ENCODE measurements around the gene GET4. TPM values are rescaled to one million over a fixed set of nuclear protein-coding genes. Genes with fewer than 3 reads are reported as not detected.

GET4 gene
- total RNA-seq, 1 experiment from 2014 or later = 44.8 TPM

- Histone ChIP-seq H3K9ac (ENCODE audit: low read length) (no peak overlapping the region), H3K4me2 (ENCODE audit: low read length) (no peak overlapping the region), H2AFZ (ENCODE audit: low read depth, low read length, poor library complexity, severe bottlenecking) (no peak overlapping the region), H3K79me2 (ENCODE audit: insufficient read depth, low read length) (peaks cover 27% of the 10 kb centered on the region), H3K4me3 (replicated peaks in 1 of 2; ENCODE audit: low read depth in 1 of 2, low read length in 2 of 2) (no peak overlapping the region), H3K27ac (ENCODE audit: low read depth, low read length) (no peak overlapping the region), H3K4me1 (ENCODE audit: control insufficient read depth in 1 of 2, insufficient read depth in 2 of 2, low read length in 2 of 2) (no peaks in the 10 kb centered on the region), H3K27me3 (ENCODE audit: insufficient read depth, low read length) (no peaks in the 10 kb centered on the region), H4K20me1 (ENCODE audit: insufficient read depth) (no peaks in the 10 kb centered on the region), H3K36me3 (ENCODE audit: control insufficient read depth in 1 of 2, insufficient read depth in 2 of 2, low read length in 2 of 2) (peaks cover 4 to 31% of the 10 kb centered on the region in 2 experiments; a peak in 3 of 4 replicates), H3K9me2 (ENCODE audit: insufficient read depth) (no peaks in the 10 kb centered on the region), H3K9me3 (ENCODE audit: control insufficient read depth in 1 of 2, insufficient read depth in 1 of 2, low read depth in 1 of 2, low read length in 2 of 2) (no peaks in the 10 kb centered on the region)
- POLR2A ChIA-PET = no interaction called here
- DNase-seq (ENCODE audit: low read depth, low spot score) (no peak), ATAC-seq (no peak)
- TF ChIP-seq POLR2AphosphoS5 (IDR thresholded peaks at IDR 0.05; ENCODE audit: low read depth, low read length) = no peak
- TF ChIP-seq, protein P1, sequence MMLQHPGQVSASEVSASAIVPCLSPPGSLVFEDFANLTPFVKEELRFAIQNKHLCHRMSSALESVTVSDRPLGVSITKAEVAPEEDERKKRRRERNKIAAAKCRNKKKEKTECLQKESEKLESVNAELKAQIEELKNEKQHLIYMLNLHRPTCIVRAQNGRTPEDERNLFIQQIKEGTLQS (IDR thresholded peaks at IDR 0.05) = no peak
- TF ChIP-seq YY1 (IDR thresholded peaks at IDR 0.05; ENCODE audit: extremely low read depth, insufficient replicate concordance, low read depth, low read length) = no peak
- TF ChIP-seq CBX3 (IDR thresholded peaks at IDR 0.05; ENCODE audit: low read depth) = no peak
- TF ChIP-seq REST (IDR thresholded peaks at IDR 0.05; ENCODE audit: low read depth) = no peak
- no peak for TF ChIP-seq EZH2 (IDR thresholded peaks at IDR 0.05)
- no peak for TF ChIP-seq JUND (IDR thresholded peaks at IDR 0.05)
- TF ChIP-seq SP1 (IDR thresholded peaks at IDR 0.05; ENCODE audit: low read depth) = no peak
- no peak for TF ChIP-seq TCF7L2 (IDR thresholded peaks at IDR 0.05; ENCODE audit: borderline replicate concordance, extremely low read depth, insufficient read depth, insufficient read length)
- no peak for TF ChIP-seq ELF1 (IDR thresholded peaks at IDR 0.05; ENCODE audit: borderline replicate concordance, low read depth)
- TF ChIP-seq ZNF274 (IDR thresholded peaks at IDR 0.05; ENCODE audit: low read depth, low read length) = no peak
- TF ChIP-seq, protein P2, sequence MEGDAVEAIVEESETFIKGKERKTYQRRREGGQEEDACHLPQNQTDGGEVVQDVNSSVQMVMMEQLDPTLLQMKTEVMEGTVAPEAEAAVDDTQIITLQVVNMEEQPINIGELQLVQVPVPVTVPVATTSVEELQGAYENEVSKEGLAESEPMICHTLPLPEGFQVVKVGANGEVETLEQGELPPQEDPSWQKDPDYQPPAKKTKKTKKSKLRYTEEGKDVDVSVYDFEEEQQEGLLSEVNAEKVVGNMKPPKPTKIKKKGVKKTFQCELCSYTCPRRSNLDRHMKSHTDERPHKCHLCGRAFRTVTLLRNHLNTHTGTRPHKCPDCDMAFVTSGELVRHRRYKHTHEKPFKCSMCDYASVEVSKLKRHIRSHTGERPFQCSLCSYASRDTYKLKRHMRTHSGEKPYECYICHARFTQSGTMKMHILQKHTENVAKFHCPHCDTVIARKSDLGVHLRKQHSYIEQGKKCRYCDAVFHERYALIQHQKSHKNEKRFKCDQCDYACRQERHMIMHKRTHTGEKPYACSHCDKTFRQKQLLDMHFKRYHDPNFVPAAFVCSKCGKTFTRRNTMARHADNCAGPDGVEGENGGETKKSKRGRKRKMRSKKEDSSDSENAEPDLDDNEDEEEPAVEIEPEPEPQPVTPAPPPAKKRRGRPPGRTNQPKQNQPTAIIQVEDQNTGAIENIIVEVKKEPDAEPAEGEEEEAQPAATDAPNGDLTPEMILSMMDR (IDR thresholded peaks at IDR 0.05 in 2 of 3, conservative IDR thresholded peaks at IDR 0.05 in 1 of 3; ENCODE audit: borderline replicate concordance in 1 of 3, insufficient read depth in 1 of 3, low read depth in 2 of 3, low read length in 2 of 3) = no peak
- no peak for TF ChIP-seq FOSL1 (IDR thresholded peaks at IDR 0.05; ENCODE audit: low read depth)
- TF ChIP-seq CEBPB (IDR thresholded peaks at IDR 0.05; ENCODE audit: low read depth) = no peak
- TF ChIP-seq SRF (IDR thresholded peaks at IDR 0.05; ENCODE audit: low read depth) = no peak
- TF ChIP-seq EZH2phosphoT487 (IDR thresholded peaks at IDR 0.05; ENCODE audit: borderline replicate concordance) = no peak
- TF ChIP-seq SIN3A (IDR thresholded peaks at IDR 0.05; ENCODE audit: low read depth) = no peak
- TF ChIP-seq EGR1 (IDR thresholded peaks at IDR 0.05; ENCODE audit: low read depth) = no peak
- TF ChIP-seq POLR2A (IDR thresholded peaks at IDR 0.05; ENCODE audit: borderline replicate concordance, extremely low read depth, insufficient read depth, insufficient read length) = no peak
- no peak for TF ChIP-seq ZFX (IDR thresholded peaks at IDR 0.05)
- no TSS peak for BruUV-seq (replicated peaks)
- RAD21 ChIA-PET (ENCODE audit: low non-redundant PET in 1 of 2, low total read pairs in 2 of 2, uncharacterized antibody in 2 of 2, unreplicated experiment in 2 of 2) = no interaction called here
- CTCF ChIA-PET = no interaction called here
- intact Hi-C loops (cut with micrococcal nuclease) = no loop called here
Measured at GRCh38 chr7:891805-892204, 15.5 kb downstream of the GET4 start.
